GM19455 (cell line): ENCODE results near the gene BCORL1.
A peak's percentile ranks its signal among the peaks of the same experiment; 100 is the strongest.

Source experiments
- ATAC-seq: cut with Tn5 transposase; IDR thresholded peaks from one replicate; pipeline ENCODE4 v1.9.1; 2021; ENCODE audit not compliant: unreplicated experiment

Gene BCORL1

DNA sequence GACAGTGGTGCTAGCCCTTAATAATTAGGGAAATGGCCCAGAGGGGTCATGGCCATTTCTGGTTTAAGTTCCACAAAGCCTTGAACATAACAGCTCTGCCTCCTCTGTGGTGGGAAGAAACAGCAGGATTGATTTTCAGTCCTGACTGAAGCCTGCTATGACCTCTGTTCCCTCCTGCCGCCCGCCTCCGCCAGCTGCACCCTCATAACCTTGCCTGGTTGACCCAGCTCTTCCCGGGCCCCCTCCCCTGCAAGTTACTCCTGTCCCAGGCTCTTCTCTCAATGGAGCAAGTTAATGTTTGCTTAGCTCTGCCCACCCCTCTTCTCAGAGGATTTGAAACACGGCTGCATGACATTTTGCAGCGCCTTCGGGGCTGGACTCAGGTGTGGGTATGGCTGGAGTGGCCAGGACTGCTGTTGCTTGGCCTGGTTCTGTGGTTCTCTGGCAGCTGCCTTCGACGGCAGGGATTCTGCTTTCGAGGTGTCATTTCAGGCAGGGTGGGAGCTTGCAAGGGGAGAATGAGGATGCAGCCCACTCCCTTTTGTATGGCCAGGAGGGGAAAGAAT is 27.3 kb downstream of the BCORL1 start:
- no peak for ATAC-seq

DNA sequence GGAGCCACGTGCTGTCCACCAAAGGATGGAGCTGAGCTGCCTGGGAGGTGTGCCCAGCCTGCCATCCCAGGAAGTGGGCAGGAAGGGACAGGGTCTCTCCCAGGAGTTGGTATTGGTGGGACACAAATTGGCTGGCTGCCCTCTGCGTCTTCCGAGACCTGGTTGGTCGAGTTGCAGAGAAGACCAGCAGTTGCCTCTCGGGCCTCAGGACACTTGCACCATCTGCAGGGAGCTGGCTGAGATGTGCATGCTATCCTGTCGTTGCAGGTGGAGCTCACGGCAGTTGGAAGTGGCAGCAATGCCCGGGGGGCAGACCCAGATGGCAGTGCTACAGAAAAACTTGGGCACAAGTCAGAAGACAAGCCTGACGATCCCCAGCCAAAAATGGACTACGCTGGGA is 30.2 kb downstream of the BCORL1 start:
- ATAC-seq, result no peak

DNA sequence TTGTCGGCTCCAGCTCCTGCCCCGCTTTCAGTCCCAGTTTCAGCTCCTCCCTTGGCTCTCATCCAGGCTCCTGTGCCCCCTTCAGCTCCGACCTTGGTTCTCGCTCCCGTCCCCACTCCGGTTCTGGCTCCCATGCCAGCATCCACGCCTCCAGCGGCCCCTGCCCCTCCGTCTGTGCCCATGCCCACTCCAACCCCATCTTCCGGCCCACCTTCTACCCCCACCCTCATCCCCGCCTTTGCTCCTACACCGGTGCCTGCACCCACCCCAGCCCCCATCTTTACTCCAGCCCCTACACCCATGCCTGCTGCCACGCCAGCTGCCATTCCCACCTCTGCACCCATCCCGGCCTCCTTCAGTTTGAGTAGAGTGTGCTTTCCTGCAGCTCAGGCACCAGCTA is 31.2 kb downstream of the BCORL1 start:
- ATAC-seq, result no peak

DNA sequence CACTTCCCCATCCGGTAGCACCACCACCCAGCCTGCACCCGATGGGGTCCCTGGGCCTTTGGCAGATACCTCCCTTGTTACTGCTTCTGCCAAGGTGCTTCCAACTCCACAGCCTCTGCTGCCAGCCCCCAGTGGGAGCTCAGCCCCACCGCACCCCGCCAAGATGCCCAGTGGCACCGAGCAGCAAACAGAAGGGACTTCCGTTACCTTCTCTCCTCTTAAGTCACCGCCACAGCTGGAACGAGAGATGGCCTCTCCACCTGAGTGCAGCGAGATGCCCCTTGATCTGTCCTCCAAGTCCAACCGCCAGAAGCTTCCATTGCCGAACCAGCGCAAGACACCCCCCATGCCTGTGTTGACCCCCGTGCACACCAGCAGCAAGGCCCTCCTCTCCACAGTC is 31.9 kb downstream of the BCORL1 start:
- ATAC-seq, result no peak

GRCh38 chrX:130014770-130015169 is 32.3 kb downstream of the BCORL1 start:
- no peak for ATAC-seq

GRCh38 chrX:130015181-130015580 is 32.7 kb downstream of the BCORL1 start:
- no peak for ATAC-seq

- ATAC-seq, result no peak
These were observed 35.7 kb downstream of the BCORL1 start for GRCh38 chrX:130018143-130018542.

GRCh38 chrX:130020661-130021324 is 38.4 kb downstream of the BCORL1 start:
- no peak for ATAC-seq

- peak; percentile 100 for ATAC-seq
These were observed 41.7 kb downstream of the BCORL1 start for GRCh38 chrX:130024127-130024526.

DNA sequence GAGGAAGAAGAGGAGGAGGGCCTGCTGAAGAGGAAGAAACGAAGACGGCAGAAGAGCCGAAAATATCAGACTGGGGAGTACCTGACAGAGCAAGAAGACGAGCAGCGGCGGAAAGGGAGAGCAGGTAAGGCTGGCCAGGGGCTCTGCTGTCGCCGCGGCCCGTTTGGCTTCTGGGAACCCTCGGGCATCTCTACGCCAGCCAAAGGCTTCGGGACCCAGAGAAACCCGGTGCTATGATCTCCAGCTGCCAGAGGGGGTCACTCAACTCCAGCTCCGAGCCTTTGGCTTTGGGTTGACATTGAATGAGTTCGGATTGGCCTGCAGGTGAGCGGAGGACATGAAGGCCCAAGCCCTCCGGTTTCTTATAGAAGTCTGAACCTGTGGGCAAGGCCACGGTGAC is 42.8 kb downstream of the BCORL1 start:
- ATAC-seq, result no peak

- no peak for ATAC-seq
These were observed 45.1 kb downstream of the BCORL1 start for GRCh38 chrX:130027569-130027968.

- ATAC-seq, result no peak
These were observed 45.8 kb downstream of the BCORL1 start for GRCh38 chrX:130028196-130028595.

DNA sequence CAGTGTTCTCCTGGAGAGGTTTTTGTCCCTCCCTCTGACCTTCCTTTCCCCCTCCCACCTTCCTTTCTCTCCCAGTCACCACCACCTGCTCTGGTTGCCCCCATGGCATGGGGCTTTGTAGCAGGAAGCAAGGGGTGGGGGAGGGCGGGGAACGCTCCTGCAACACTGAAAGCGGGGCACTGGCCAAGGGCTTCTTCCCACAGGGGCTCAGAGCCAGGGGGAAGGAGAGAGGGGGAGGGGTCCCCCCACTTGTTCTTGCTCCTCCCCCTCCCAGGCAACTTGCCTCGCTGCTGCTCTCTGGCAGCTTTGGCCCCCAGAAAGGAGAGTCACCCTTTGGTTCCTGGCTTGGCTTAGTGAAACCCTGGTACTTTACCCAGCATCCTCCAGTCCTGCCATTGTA is 48.4 kb downstream of the BCORL1 start:
- no peak for ATAC-seq

GRCh38 chrX:130032552-130032951 is 50.1 kb downstream of the BCORL1 start:
- ATAC-seq, result no peak

DNA sequence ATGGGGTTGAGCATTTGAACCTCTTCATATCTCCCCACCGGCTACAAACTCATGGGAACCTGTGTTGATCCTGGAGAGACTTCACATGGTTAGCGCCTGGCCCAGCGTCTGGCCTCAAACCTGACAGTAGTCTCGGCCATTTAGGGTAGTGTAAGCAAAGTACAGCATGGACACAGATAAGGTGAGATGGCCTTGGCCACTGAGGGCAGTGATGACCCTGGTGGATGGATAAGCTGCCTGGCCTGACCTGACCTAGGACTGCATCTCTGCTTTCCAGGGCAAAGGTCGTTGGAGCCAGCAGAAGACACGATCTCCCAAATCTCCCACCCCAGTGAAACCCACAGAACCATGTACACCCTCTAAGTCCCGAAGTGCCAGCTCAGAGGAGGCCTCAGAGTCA is 51.7 kb downstream of the BCORL1 start:
- ATAC-seq, result no peak

- no peak for ATAC-seq
These were observed 57.4 kb downstream of the BCORL1 start for GRCh38 chrX:130039847-130040246.

- no peak for ATAC-seq
These were observed 65.0 kb downstream of the BCORL1 start for GRCh38 chrX:130047416-130047815.

- no peak for ATAC-seq
These were observed 66.3 kb downstream of the BCORL1 start for GRCh38 chrX:130048686-130049222.

- ATAC-seq, result no peak
These were observed 67.4 kb downstream of the BCORL1 start for GRCh38 chrX:130049821-130050220.

DNA sequence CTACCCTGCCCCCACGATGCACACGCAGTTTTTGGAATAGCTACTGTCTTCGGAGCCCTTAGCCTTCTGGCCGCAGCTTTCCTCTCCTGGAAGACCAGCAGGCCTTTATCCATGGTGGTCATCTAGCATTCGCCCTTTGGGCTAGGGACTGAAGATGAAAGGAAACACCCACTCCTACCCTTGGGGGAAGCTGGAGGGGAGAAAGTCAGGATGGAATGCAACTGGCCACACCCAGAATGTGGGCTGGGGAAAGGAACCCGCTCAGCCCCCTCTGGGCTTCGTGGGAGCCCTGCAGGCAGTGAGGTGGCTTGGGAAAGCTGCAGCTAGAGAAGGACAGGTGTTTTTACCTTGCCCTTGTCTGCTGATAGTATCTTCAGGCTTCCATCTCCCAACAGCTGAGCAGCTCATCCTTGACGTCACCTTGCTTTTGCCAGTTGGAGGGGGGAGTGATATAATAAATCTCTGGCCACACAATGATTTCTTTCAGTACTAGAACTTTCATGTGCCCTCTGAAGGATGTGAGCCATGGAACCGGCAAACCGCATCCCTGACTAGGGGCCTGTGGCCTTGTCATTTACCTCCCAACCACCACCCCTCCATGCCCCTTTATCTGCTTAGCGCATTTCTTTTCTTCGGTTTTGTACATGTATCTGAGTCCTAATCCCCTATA is 68.9 kb downstream of the BCORL1 start:
- no peak for ATAC-seq

- no peak for ATAC-seq
These were observed 70.8 kb downstream of the BCORL1 start for GRCh38 chrX:130053236-130053635.

DNA sequence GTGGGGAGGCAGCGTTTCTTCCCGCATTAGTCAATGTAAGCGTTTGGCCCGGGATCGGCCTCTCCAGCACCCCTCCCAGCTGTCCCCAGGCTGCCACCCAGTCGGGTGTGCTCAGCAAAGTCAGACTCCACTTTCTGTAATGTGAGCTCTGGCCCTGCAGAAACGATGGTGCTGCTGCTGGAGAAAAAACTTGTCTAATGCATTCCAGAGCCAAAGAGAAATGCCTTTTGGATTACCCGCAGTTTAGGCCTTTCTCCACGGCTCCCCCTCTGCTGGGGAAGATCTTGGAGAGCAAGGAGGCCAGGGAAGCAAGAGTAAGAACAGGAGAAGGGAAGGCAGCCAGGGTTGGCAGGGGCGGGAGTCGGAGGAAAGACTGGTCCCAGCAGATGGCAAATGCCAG is 72.7 kb downstream of the BCORL1 start:
- no peak for ATAC-seq
